ENCODE results near the gene CSAD.

DNA sequence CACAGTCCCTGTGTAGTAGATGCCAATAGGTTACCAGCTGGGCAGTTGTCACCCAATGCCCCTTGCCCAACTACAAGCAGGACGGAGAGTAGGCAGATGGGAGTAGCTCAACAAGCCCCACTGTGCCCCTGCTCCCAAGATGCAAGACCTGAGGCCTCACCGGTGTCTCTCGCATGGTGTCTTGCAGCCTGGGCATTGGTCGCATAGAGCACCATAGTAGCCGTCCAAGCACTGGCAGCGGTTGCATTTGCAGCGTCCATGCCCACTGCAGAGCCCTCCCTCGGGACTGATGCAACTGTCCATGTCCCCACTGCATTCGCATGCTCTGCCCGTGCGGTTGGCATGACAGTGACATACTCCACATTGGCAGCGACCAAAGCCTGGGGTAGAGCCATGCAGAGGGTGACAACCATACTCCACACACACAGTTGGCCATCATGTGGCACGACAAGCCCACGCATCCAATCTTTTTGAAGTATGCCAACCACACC lies 11.9 kb upstream of the CSAD start:
- no peak for TF ChIP-seq CTCF (IDR thresholded peaks at IDR 0.05)
- TF ChIP-seq POLR2A (IDR thresholded peaks at IDR 0.05), result no peak

Measured in testis (tissue), 2 donors.